ENCODE data around the gene XYLT1.

- TF ChIP-seq, protein P1, sequence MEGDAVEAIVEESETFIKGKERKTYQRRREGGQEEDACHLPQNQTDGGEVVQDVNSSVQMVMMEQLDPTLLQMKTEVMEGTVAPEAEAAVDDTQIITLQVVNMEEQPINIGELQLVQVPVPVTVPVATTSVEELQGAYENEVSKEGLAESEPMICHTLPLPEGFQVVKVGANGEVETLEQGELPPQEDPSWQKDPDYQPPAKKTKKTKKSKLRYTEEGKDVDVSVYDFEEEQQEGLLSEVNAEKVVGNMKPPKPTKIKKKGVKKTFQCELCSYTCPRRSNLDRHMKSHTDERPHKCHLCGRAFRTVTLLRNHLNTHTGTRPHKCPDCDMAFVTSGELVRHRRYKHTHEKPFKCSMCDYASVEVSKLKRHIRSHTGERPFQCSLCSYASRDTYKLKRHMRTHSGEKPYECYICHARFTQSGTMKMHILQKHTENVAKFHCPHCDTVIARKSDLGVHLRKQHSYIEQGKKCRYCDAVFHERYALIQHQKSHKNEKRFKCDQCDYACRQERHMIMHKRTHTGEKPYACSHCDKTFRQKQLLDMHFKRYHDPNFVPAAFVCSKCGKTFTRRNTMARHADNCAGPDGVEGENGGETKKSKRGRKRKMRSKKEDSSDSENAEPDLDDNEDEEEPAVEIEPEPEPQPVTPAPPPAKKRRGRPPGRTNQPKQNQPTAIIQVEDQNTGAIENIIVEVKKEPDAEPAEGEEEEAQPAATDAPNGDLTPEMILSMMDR (IDR thresholded peaks at IDR 0.05 in 2 of 3, conservative IDR thresholded peaks at IDR 0.05 in 1 of 3; ENCODE audit: control insufficient read depth in 2 of 3, extremely low read depth in 1 of 3, insufficient read depth in 1 of 3, low read depth in 3 of 3, low read length in 3 of 3), result no peak
- TF ChIP-seq, protein P2, sequence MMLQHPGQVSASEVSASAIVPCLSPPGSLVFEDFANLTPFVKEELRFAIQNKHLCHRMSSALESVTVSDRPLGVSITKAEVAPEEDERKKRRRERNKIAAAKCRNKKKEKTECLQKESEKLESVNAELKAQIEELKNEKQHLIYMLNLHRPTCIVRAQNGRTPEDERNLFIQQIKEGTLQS (IDR thresholded peaks at IDR 0.05; ENCODE audit: borderline replicate concordance, extremely low read depth, low read depth, low read length), result no peak
- TF ChIP-seq POLR2A (IDR thresholded peaks at IDR 0.05; ENCODE audit: low read depth, low read length) (no peak), JUNB (IDR thresholded peaks at IDR 0.05) (no peak), BRCA1 (IDR thresholded peaks at IDR 0.05; ENCODE audit: low read depth, low read length) (no peak), CEBPB (IDR thresholded peaks at IDR 0.05; ENCODE audit: borderline replicate concordance in 1 of 2, low read depth in 2 of 2, low read length in 2 of 2) (no peak), EP300 (IDR thresholded peaks at IDR 0.05; ENCODE audit: borderline replicate concordance in 1 of 2, control insufficient read depth in 1 of 2, low read depth in 2 of 2, low read length in 2 of 2) (no peak), SPI1 (IDR thresholded peaks at IDR 0.05; ENCODE audit: borderline replicate concordance, insufficient read depth, low read depth, low read length) (no peak)
Observed at GRCh38 chr16:17353561-17353960, 117.2 kb downstream of the XYLT1 start.

Data from GM12878 (cell line).